Loucy (cell line): ENCODE results near the gene MRPL20.

ENCODE experiments used
- H2AFZ ChIP-seq: fragments of 200-600 bp; sonication (generic); 2 replicates; pipeline ENCODE4 v1.6.0; 2016; ENCODE audit warnings: antibody characterized with exemption, mild to moderate bottlenecking, low read length, moderate library complexity
- H3F3A ChIP-seq: fragments of 200-600 bp; 2 replicates; pipeline ENCODE4 v1.6.0; 2016; ENCODE audit warnings: antibody characterized with exemption, low read depth, mild to moderate bottlenecking
- H3K27me3 ChIP-seq: fragments of 200-600 bp; sonication (generic); 2 replicates; pipeline ENCODE4 v1.6.1; 2014; ENCODE audit warnings: low read length, mild to moderate bottlenecking; ENCODE audit not compliant: insufficient read depth, poor library complexity, severe bottlenecking
- H3K36me3 ChIP-seq: fragments of 200-600 bp; sonication (generic); 2 replicates; pipeline ENCODE4 v1.6.1; 2016; ENCODE audit warnings: low read length; ENCODE audit not compliant: insufficient read depth
- H3K4me1 ChIP-seq: fragments of 200-600 bp; sonication (generic); 2 replicates; pipeline ENCODE4 v1.5.1; 2014; ENCODE audit warnings: low read length, mild to moderate bottlenecking; ENCODE audit not compliant: insufficient read depth, poor library complexity, severe bottlenecking
- H3K4me2 ChIP-seq: fragments of 200-600 bp; sonication (generic); 2 replicates; pipeline ENCODE4 v1.6.0; 2014; ENCODE audit warnings: antibody characterized with exemption, low read length, low read depth, mild to moderate bottlenecking; ENCODE audit not compliant: poor library complexity, severe bottlenecking
- H3K4me3 ChIP-seq: fragments of 200-600 bp; sonication (generic); 2 replicates; pipeline ENCODE4 v1.5.1; 2014; ENCODE audit warnings: low read length, mild to moderate bottlenecking, mixed read lengths; ENCODE audit not compliant: poor library complexity, severe bottlenecking
- H3K79me2 ChIP-seq: fragments of 200-600 bp; sonication (generic); 2 replicates; pipeline ENCODE4 v1.6.1; 2014; ENCODE audit warnings: low read length; ENCODE audit not compliant: insufficient read depth
- H3K9ac ChIP-seq: fragments of 200-600 bp; sonication (generic); 2 replicates; pipeline ENCODE4 v1.6.0; 2014; ENCODE audit warnings: mild to moderate bottlenecking, low read depth, low read length, moderate library complexity; ENCODE audit not compliant: poor library complexity, severe bottlenecking
- H3K9me2 ChIP-seq: fragments of 200-600 bp; sonication (generic); replicated peaks from 2 replicates; pipeline ENCODE4 v1.6.1; 2016; ENCODE audit warnings: low read depth, low read length, mixed read lengths
- H3K9me3 ChIP-seq: fragments of 200-600 bp; sonication (generic); 2 replicates; pipeline ENCODE4 v1.6.1; 2014; ENCODE audit warnings: mild to moderate bottlenecking, antibody characterized with exemption, low read length, low read depth; ENCODE audit not compliant: insufficient read depth
- H4K20me1 ChIP-seq: fragments of 200-600 bp; sonication (generic); 2 replicates; pipeline ENCODE4 v1.6.0; 2014; ENCODE audit warnings: antibody characterized with exemption, low read length, mild to moderate bottlenecking; ENCODE audit not compliant: insufficient read depth, poor library complexity, severe bottlenecking
- CTCF ChIP-seq: fragments of 200-600 bp; sonication (generic); conservative IDR thresholded peaks from 2 replicates; pipeline ENCODE4 v1.5.1; 2014; ENCODE audit warnings: mild to moderate bottlenecking, antibody characterized with exemption, low read length
- EZH2phosphoT487 ChIP-seq: fragments of 200-600 bp; IDR thresholded peaks from 2 replicates; pipeline ENCODE4 v1.6.1; 2018; ENCODE audit warnings: antibody characterized with exemption, mild to moderate bottlenecking, moderate library complexity, borderline replicate concordance

MRPL20 gene

DNA sequence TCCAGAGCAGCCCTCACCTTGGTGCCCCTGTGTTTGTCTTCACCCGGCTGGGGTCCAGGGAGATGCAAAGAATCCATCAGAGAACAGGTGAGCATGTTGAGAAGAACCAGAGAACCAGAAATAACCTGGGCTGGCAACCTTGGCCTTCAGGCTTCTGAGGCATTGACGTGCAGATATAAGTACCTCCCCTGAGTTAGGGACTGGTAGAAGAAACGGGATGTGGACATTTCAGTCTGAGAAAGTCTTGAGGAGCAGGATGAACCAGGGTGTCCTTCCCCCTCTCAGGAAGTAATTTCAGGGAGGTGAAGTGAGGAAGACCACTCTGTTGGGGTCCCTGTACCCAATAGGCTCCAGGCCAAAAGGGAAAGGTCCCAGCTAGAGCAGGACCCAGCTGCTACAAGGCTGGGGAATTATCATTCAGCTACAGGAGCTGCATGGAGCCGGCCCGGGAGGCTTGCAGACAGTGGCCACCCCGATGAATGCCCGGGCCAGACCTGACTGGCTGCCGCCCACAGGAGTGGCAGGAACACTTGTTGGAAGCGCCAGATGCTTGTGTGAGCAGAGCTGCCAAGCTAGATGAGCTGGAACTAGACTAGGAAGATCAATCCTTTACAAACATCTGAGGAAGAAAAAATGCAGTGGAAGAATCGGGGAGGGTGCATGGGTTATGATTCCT, 30.4 kb downstream of the MRPL20 start:
- Histone ChIP-seq H2AFZ (no peak overlapping the region), H3K4me2 (peak overlapping the region; percentile 98), H3K36me3 (no peaks in the 10 kb centered on the region), H3K9me2 (no peaks in the 10 kb centered on the region), H3F3A (no peaks in the 10 kb centered on the region), H3K79me2 (peaks cover 38% of the 10 kb centered on the region), H3K27me3 (no peaks in the 10 kb centered on the region), H3K9me3 (no peaks in the 10 kb centered on the region), H3K4me1 (peaks cover 30% of the 10 kb centered on the region), H3K9ac (peak overlapping the region; percentile 84), H4K20me1 (peaks cover 14% of the 10 kb centered on the region), H3K4me3 (peak overlapping the region; percentile 92)
- TF ChIP-seq EZH2phosphoT487 = no peak

DNA sequence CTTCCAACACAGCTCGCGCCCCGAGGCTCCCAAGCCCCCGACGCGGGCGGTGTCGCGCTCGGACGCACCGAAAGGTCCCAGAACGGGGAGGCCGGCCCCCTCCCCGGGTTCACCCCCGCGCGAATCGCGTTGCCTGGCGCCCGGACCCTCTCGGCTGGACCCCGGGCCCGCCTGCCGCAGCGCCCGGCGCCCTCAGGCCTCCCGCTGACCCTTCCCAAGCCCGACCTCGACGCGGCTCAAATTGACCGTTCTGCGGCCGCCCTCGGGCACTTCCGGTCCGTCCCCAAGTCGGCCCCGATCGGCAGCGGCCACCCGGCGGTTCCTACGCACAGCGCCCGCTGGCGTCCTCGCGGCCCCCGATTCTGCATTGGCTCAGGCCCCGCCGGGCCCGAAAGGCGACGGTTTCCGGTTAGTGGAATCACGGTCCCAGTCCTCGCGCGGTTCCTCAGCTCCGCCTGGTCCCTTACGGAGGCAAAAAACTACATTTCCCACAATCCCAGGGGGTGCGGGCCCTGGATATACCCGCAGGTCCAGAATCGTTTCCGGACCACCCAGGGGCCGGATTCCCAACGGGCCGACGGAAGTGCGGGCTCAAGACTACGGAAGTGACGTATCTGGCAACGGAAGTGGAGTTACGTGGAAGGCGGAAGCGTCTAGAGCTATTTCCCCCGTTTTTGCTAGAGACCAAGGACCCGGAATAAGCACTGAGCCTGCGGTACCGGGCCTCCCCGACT, 32.0 kb downstream of the MRPL20 start, which contains the start of gene AURKAIP1:
Gene AURKAIP1, minus strand, starts transcription at position 279 of the 734 bp plus-strand sequence. CDS start 451 bp downstream, outside the sequence.
- H4K20me1 ChIP-seq = peaks cover 26% of the 10 kb centered on the region
- H3K4me1 ChIP-seq = peaks cover 40% of the 10 kb centered on the region
- H3K79me2 ChIP-seq = peaks cover 40% of the 10 kb centered on the region
- H2AFZ ChIP-seq = peak within 1 kb of the TSS; percentile 78
- peak within 1 kb of the TSS; percentile 99 for H3K4me2 ChIP-seq
- H3K36me3 ChIP-seq = no peaks in the 10 kb centered on the region
- no peaks in the 10 kb centered on the region for H3K9me3 ChIP-seq
- H3K9me2 ChIP-seq = no peaks in the 10 kb centered on the region
- peak within 1 kb of the TSS; percentile 92 for H3K4me3 ChIP-seq
- H3F3A ChIP-seq = no peaks in the 10 kb centered on the region
- peak within 1 kb of the TSS; percentile 97 for H3K9ac ChIP-seq
- H3K27me3 ChIP-seq = no peaks in the 10 kb centered on the region
- TF ChIP-seq EZH2phosphoT487 (no peak), CTCF (0 out of 2 replicates have a peak, but pooled peaks have one; percentile 23)

- H3K79me2 ChIP-seq = peaks cover 40% of the 10 kb centered on the region
- H3K36me3 ChIP-seq = no peaks in the 10 kb centered on the region
- H3K9me3 ChIP-seq = no peaks in the 10 kb centered on the region
- peaks cover 26% of the 10 kb centered on the region for H4K20me1 ChIP-seq
- H3K4me2 ChIP-seq = peak overlapping the region; percentile 99
- TF ChIP-seq CTCF (no peak), EZH2phosphoT487 (no peak)
- peak overlapping the region; percentile 97 for H3K9ac ChIP-seq
- no peaks in the 10 kb centered on the region for H3K9me2 ChIP-seq
- H3K4me3 ChIP-seq = peak overlapping the region; percentile 92
- H3K4me1 ChIP-seq = peaks cover 40% of the 10 kb centered on the region
- no peaks in the 10 kb centered on the region for H3F3A ChIP-seq
- H3K27me3 ChIP-seq = no peaks in the 10 kb centered on the region
- H2AFZ ChIP-seq = peak overlapping the region; percentile 78
These were observed 32.5 kb downstream of the MRPL20 start for GRCh38 chr1:1374589-1374928.
